ENCODE measurements around the gene MGAT4B.
A peak's percentile ranks its signal among the peaks of the same experiment; 100 is the strongest.

- peak; percentile 68 to 94 for TF ChIP-seq POLR2A (IDR thresholded peaks at IDR 0.05)
- TF ChIP-seq CTCF (IDR thresholded peaks at IDR 0.05): no peak
These were observed 14.8 kb upstream of the MGAT4B start for GRCh38 chr5:179821298-179822058.
